MCF 10A (cell line): ENCODE results near the gene ARMC8. TPM values are rescaled to one million over a fixed set of nuclear protein-coding genes. Genes with fewer than 3 reads are reported as not detected.
A peak's percentile ranks its signal among the peaks of the same experiment; 100 is the strongest.

Source experiments
- BruUV-seq: library from RNA; stranded (reverse); fragments of 400-500 nt; replicated peaks from 2 replicates; lab custom pipeline; 2021; lab: Mats Ljungman, UMichigan
- CTCF ChIA-PET: fragments of 300-600 bp; sonication (Branson Sonifier 250); formaldehyde crosslinking; extraction: SDS; loops from one replicate; lab custom pipeline; 2021; ENCODE audit warnings: antibody characterized with exemption, inconsistent platforms; lab: Yijun Ruan, JAX
- POLR2A ChIA-PET: fragments of 300-600, 350-650 bp; sonication (Branson Sonifier 250); formaldehyde crosslinking; extraction: SDS; loops from one replicate; lab custom pipeline; 2020; ENCODE audit warnings: antibody characterized with exemption, inconsistent platforms; lab: Yijun Ruan, JAX
- DNase-seq: peaks from one replicate; pipeline ENCODE4 v3.0.0-alpha.2; 2018; ENCODE audit not compliant: unreplicated experiment
- H3K27ac Mint-ChIP-seq: one replicate; pipeline ENCODE4 v1.8.0; 2022; ENCODE audit warnings: mild to moderate bottlenecking, low read depth, mixed read lengths; ENCODE audit not compliant: unreplicated experiment
- H3K27me3 Mint-ChIP-seq: one replicate; pipeline ENCODE4 v1.8.0; 2022; ENCODE audit warnings: mixed read lengths; ENCODE audit not compliant: insufficient read depth, unreplicated experiment
- H3K36me3 Mint-ChIP-seq: one replicate; pipeline ENCODE4 v1.8.0; 2022; ENCODE audit warnings: mild to moderate bottlenecking, moderate library complexity, mixed read lengths; ENCODE audit not compliant: insufficient read depth, unreplicated experiment
- H3K4me1 Mint-ChIP-seq: one replicate; pipeline ENCODE4 v1.8.0; 2022; ENCODE audit warnings: mixed read lengths; ENCODE audit not compliant: insufficient read depth, unreplicated experiment
- H3K4me3 Mint-ChIP-seq: one replicate; pipeline ENCODE4 v1.8.0; 2022; ENCODE audit warnings: mild to moderate bottlenecking, moderate library complexity, mixed read lengths; ENCODE audit not compliant: unreplicated experiment
- H3K9me3 Mint-ChIP-seq: one replicate; pipeline ENCODE4 v1.8.0; 2022; ENCODE audit warnings: mixed read lengths; ENCODE audit not compliant: unreplicated experiment
- intact Hi-C: fragments of 100-400 bp; cut with micrococcal nuclease; formaldehyde crosslinking; loops from 2 replicates; pipeline ENCODE4 v1.14.1; 2022
- total RNA-seq: library from RNA; stranded (reverse); gene quantifications from 2 replicates; pipeline ENCODE4 v1.2.3, GENCODE V29; 2022
- TF ChIP-seq, protein P1 (sequence below): fragments of 200-600 bp; IDR thresholded peaks from one replicate; pipeline ENCODE4 v1.8.0; 2022; ENCODE audit warnings: antibody characterized with exemption, mild to moderate bottlenecking; ENCODE audit not compliant: unreplicated experiment

Gene ARMC8
- total RNA-seq, 1 experiment from 2014 or later, result 29.8 TPM

DNA sequence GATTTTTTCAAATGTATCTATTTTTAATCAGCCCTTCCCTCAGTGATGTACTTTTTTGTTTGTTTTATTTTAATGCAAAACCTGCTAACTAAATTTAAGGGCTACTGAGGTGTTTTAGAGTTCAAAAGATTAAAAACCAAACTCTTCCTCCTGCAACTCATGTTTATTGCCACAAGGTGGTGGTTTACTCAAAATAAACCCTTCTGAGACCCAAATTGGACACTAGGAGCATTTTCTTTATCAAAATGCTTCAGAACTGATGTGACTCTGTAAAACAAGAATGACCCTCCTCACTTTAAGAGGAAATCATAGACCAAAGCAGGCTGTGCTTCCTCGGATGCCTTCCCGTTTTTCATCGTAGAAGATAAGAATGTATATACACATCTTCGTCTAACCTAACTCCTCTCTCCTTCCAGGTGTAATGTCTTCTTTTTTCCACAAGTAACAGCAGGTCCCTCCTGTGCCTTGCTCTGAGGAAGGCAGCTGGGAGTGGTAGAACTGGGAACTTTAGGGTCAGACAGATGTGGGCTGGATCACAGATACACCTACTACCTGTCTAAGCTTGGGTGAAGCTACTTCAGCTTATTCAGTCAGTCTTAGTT lies 145.5 kb downstream of the ARMC8 start:
- ChIA-PET POLR2A (no interaction called here), CTCF (interaction anchor here (0.6 to 3.0 kb wide), 27 partner anchors 10 to 590 kb away, joined by 3 to 11 read pairs (median 3); partner anchors contain the start of genes ARMC8 and CEP70)
- intact Hi-C loops, result loop anchor here (1.0 to 5.0 kb wide), 5 partner anchors 66 to 605 kb away; partner anchors contain the start of gene CEP70
- no TSS peak for BruUV-seq
- Mint-ChIP-seq H3K4me1 (no peaks in the 10 kb centered on the region), H3K4me3 (no peak overlapping the region), H3K27ac (no peak overlapping the region), H3K27me3 (no peaks in the 10 kb centered on the region), H3K9me3 (no peaks in the 10 kb centered on the region), H3K36me3 (no peaks in the 10 kb centered on the region)
- DNase-seq, result peak; percentile 55
- TF ChIP-seq, protein P1, sequence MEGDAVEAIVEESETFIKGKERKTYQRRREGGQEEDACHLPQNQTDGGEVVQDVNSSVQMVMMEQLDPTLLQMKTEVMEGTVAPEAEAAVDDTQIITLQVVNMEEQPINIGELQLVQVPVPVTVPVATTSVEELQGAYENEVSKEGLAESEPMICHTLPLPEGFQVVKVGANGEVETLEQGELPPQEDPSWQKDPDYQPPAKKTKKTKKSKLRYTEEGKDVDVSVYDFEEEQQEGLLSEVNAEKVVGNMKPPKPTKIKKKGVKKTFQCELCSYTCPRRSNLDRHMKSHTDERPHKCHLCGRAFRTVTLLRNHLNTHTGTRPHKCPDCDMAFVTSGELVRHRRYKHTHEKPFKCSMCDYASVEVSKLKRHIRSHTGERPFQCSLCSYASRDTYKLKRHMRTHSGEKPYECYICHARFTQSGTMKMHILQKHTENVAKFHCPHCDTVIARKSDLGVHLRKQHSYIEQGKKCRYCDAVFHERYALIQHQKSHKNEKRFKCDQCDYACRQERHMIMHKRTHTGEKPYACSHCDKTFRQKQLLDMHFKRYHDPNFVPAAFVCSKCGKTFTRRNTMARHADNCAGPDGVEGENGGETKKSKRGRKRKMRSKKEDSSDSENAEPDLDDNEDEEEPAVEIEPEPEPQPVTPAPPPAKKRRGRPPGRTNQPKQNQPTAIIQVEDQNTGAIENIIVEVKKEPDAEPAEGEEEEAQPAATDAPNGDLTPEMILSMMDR, result peak; percentile 60

DNA sequence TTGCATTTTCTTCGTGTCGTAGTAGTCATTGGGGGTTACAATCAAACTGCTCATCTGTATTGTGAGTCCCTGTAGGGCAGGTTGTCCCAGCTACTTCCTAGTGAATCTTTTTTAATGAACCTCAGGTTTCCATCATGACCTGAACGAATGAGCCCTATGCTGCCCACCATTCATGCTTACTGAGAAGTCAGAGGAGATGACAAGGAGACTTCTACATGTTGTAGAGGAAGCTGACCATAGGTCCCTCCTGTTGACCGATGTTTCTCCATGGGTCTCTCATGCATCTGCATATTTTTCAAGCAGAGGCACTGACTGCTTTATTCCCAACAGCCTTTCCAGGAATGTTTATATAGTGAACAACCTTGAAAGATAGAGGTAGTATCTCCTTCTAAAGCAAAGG lies 147.5 kb downstream of the ARMC8 start:
- POLR2A ChIA-PET, result interaction anchor here (0.6 to 0.9 kb wide), 2 partner anchors 147 to 1378 kb away, joined by 3 read pairs; partner anchors contain the start of gene ARMC8
- no peak overlapping the region for H3K4me3 Mint-ChIP-seq
- H3K27ac Mint-ChIP-seq, result no peak overlapping the region
- intact Hi-C loops, result loop anchor here (5.0 kb wide), 3 partner anchors 83 to 603 kb away; partner anchors contain the start of gene CEP70
- no peak for DNase-seq
- TF ChIP-seq, protein P1, result no peak
- H3K27me3 Mint-ChIP-seq, result no peaks in the 10 kb centered on the region
- BruUV-seq, result no TSS peak
- CTCF ChIA-PET, result interaction anchor here (0.6 to 3.3 kb wide), 8 partner anchors 13 to 588 kb away, joined by 3 to 20 read pairs (median 4); no protein-coding TSS in a partner anchor
- H3K9me3 Mint-ChIP-seq, result no peaks in the 10 kb centered on the region
- no peaks in the 10 kb centered on the region for H3K36me3 Mint-ChIP-seq
- no peaks in the 10 kb centered on the region for H3K4me1 Mint-ChIP-seq

DNA sequence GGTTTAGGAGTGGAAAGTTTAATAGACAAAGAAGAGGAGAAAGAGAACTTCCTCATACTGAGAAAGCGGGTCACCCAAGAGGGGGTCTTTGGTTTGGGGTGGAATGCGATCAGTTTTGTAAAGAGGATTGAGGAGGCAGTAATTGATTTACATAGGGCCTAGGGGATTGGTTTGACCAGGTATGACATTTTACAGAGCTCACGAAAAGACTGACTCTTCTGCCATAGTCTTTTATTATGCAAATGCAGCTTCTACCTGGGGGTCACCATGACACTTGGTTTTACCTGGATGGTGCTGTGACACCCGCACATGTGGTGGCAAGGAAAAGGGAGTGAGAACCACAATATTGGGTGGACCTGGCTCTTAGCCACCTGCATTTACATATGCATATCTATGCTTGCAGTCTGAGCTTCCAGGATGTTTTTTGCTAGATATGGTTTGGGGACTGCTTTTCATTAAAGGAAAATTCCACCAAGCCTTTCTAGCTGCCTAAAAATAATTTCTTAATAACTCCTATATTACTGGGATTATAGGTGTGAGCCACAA lies 149.4 kb downstream of the ARMC8 start:
- DNase-seq, result no peak
- Mint-ChIP-seq H3K27ac (no peak overlapping the region), H3K27me3 (no peaks in the 10 kb centered on the region), H3K36me3 (no peaks in the 10 kb centered on the region), H3K9me3 (no peaks in the 10 kb centered on the region), H3K4me3 (no peak overlapping the region), H3K4me1 (no peaks in the 10 kb centered on the region)
- TF ChIP-seq, protein P1, result no peak
- intact Hi-C loops, result no loop called here
- ChIA-PET CTCF (interaction anchor here (0.8 to 3.3 kb wide), 5 partner anchors 8 to 587 kb away, joined by 4 to 20 read pairs (median 7); no protein-coding TSS in a partner anchor), POLR2A (no interaction called here)
- no TSS peak for BruUV-seq

DNA sequence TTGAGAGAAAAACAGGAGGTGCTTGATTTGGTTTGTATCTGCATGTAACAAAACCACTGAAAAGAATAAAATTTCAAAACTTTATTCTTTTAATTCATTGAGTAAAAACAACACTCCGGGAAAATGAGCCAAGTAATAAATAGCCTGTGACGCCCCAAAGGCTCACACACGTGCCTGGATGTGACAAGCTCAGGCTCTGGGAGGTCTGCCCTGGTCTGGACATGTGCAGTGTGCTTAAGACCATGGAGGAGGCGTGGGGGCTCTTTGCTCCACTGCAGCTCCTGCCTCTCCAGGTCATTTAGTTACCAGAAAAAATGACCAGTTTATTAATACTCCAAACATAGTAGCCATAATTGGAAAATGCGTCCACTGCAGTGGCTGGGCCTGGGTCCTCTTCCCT lies 151.1 kb downstream of the ARMC8 start:
- no peaks in the 10 kb centered on the region for H3K27me3 Mint-ChIP-seq
- no peaks in the 10 kb centered on the region for H3K9me3 Mint-ChIP-seq
- TF ChIP-seq, protein P1, result no peak
- H3K4me3 Mint-ChIP-seq, result no peak overlapping the region
- CTCF ChIA-PET, result interaction anchor here (0.6 to 1.5 kb wide), 3 partner anchors 10 to 70 kb away, joined by 3 to 4 read pairs (median 3); no protein-coding TSS in a partner anchor
- no peak overlapping the region for H3K27ac Mint-ChIP-seq
- POLR2A ChIA-PET, result no interaction called here
- intact Hi-C loops, result no loop called here
- no peaks in the 10 kb centered on the region for H3K36me3 Mint-ChIP-seq
- no peak for DNase-seq
- no peaks in the 10 kb centered on the region for H3K4me1 Mint-ChIP-seq
- BruUV-seq, result no TSS peak
